Stimulated activated effector memory CD8-positive, alpha-beta T cell treated with anti-CD3 and anti-CD28 coated beads, Interleukin-12 subunit alpha, Interleukin-12 subunit beta, amount 100 ng/mL, for 72 hours (primary cell): ENCODE results near the gene SIPA1L3.
"Not testable (repeated sequence)": the region's sequence is repeated elsewhere in the genome, so short reads cannot be mapped to it uniquely, and the experiment has no call there.

Experiments
- ATAC-seq: fragments of 150-1000 bp; cut with Tn5 transposase; 2 replicates; pipeline ENCODE4 v1.10.0; 2021
- DNase-seq, 2 donors: peaks; one replicate each; pipeline ENCODE4 v3.0.0; 2021 to 2022; ENCODE audit warnings: low spot score in 2 of 2
- H3K27ac Mint-ChIP-seq: one replicate; pipeline ENCODE4 v1.8.0; 2022; ENCODE audit warnings: mild to moderate bottlenecking, mixed read lengths
- H3K36me3 Mint-ChIP-seq: one replicate; pipeline ENCODE4 v1.8.0; 2022; ENCODE audit warnings: mild to moderate bottlenecking, mixed read lengths
- H3K4me1 Mint-ChIP-seq: one replicate; pipeline ENCODE4 v1.8.0; 2022; ENCODE audit warnings: mixed read lengths
- H3K4me3 Mint-ChIP-seq: one replicate; pipeline ENCODE4 v1.8.0; 2022; ENCODE audit warnings: mild to moderate bottlenecking, mixed read lengths
- H3K9me3 Mint-ChIP-seq: one replicate; pipeline ENCODE4 v1.8.0; 2022; ENCODE audit warnings: mixed read lengths

The SIPA1L3 gene

GRCh38 chr19:37906869-37907734 is at the start of gene SIPA1L3:
TSS of gene SIPA1L3 (plus strand) at chr19:37907208. CDS start at chr19:38081566, 174,358 bp downstream.
- Mint-ChIP-seq H3K4me1 (peaks cover 23% of the 10 kb centered on the region), H3K36me3 (no peaks in the 10 kb centered on the region), H3K9me3 (no peaks in the 10 kb centered on the region), H3K4me3 (peak within 1 kb of the TSS; percentile 86), H3K27ac (peak within 1 kb of the TSS; percentile 84)
- DNase-seq (peak; percentile 85 to 93), ATAC-seq (peak; percentile 99)

DNA sequence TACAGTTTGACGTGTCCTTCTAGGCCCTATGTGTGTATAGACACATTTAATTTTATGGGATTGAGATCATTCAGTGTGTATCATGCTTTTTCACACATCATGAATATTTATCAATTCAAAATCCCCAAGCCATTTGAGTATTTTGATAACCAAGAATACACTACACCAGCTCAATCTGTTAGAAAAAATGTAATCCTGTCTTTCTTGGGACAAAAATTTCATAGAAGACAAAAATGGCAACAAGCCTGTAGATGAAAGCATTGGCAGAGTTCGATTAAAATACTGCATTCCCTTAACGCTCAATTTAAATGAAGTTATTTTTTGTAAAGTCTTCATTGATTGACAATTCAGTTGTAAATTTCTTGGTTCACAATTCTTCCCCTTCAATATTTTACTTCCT is 42.5 kb upstream of the SIPA1L3 start:
- Mint-ChIP-seq H3K36me3 (no peaks in the 10 kb centered on the region), H3K9me3 (no peaks in the 10 kb centered on the region), H3K4me1 (no peaks in the 10 kb centered on the region), H3K4me3 (no peak overlapping the region), H3K27ac (no peak overlapping the region)
- no peak for ATAC-seq
- DNase-seq = no peak

GRCh38 chr19:37865930-37866329 is 41.1 kb upstream of the SIPA1L3 start:
- not testable (repeated sequence) for H3K27ac Mint-ChIP-seq, H3K4me1 Mint-ChIP-seq, H3K36me3 Mint-ChIP-seq, H3K4me3 Mint-ChIP-seq, ATAC-seq, H3K9me3 Mint-ChIP-seq, DNase-seq

DNA sequence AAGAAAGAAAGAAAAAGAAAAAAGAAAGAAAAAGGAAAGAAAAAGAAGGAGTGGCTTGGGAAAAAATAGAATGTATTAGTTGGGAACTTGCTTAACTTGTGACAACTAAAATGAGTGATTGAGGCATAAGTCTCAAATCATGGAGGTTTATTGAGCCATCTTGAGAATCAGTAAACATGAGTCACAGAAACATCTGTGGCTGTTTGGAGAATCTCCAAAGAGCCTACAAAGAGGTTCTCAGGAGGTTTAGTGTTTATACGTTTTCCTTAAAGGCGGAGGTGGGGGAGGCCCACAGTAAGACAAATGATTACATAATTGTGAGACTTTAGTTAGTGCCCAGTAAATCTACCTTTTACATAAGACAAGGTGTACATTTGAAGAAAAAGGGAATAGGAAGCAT is 39.2 kb upstream of the SIPA1L3 start:
- ATAC-seq (no peak), DNase-seq (no peak)
- Mint-ChIP-seq H3K9me3 (no peaks in the 10 kb centered on the region), H3K27ac (no peak overlapping the region), H3K4me1 (no peaks in the 10 kb centered on the region), H3K4me3 (no peak overlapping the region), H3K36me3 (no peaks in the 10 kb centered on the region)

DNA sequence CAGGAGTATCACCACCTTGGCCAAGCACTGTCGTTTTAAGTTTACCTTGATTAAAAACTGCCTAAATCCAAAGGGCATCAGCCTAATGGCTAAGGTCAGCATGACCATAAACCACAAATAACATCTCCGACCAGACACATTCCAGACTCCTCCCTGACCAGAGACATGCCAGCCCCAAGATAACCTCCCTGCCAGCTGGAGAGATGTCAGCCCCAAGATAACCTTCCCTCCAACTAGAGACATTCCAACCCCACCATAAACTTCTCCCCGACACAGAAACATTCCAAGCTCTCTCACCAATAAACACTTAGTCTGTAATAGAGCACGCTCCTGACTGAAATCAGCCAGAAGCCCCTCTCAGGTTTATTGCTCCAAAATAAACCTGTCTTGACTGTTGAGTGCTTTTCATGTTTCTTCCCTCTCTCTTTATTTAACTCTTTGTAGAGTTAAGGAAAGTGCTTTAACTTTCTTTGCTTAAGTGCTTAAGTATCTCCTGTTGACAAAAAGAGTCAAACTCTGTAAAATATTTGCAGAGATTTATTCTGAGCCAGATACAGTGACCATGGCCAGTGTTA is 37.2 kb upstream of the SIPA1L3 start:
- no peak for ATAC-seq
- no peaks in the 10 kb centered on the region for H3K9me3 Mint-ChIP-seq
- no peak for DNase-seq
- H3K4me1 Mint-ChIP-seq = no peaks in the 10 kb centered on the region
- H3K36me3 Mint-ChIP-seq = no peaks in the 10 kb centered on the region
- H3K4me3 Mint-ChIP-seq = no peak overlapping the region
- no peak overlapping the region for H3K27ac Mint-ChIP-seq

DNA sequence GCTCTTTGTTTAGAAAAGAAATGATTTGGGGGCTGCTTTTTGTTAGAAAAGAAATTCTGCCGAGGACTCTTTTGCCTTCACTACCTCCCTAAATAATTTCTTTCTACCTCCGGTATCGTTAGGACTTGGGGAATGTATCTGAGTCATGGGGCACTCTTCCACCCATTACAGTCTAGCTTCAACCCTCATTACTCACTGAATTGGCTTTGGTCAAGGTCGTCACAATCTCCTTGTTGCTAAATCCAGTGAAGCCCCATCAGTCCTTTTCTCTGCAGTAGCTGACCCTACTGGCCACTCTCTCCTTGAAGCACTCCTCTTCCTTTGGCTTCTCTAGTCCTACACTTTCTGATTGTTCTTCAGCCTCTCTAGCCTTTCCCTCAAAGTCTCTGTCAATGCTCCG is 34.6 kb upstream of the SIPA1L3 start:
- H3K4me1 Mint-ChIP-seq = no peaks in the 10 kb centered on the region
- no peak overlapping the region for H3K4me3 Mint-ChIP-seq
- ATAC-seq (no peak), DNase-seq (no peak)
- no peaks in the 10 kb centered on the region for H3K9me3 Mint-ChIP-seq
- H3K36me3 Mint-ChIP-seq = no peaks in the 10 kb centered on the region
- no peak overlapping the region for H3K27ac Mint-ChIP-seq

GRCh38 chr19:37874784-37875183 is 32.2 kb upstream of the SIPA1L3 start:
- ATAC-seq = no peak
- no peak overlapping the region for H3K27ac Mint-ChIP-seq
- no peaks in the 10 kb centered on the region for H3K36me3 Mint-ChIP-seq

GRCh38 chr19:37876032-37876431 is 31.0 kb upstream of the SIPA1L3 start:
- Mint-ChIP-seq H3K4me1 (no peaks in the 10 kb centered on the region), H3K36me3 (no peaks in the 10 kb centered on the region), H3K9me3 (no peaks in the 10 kb centered on the region), H3K4me3 (no peak overlapping the region), H3K27ac (no peak overlapping the region)
- DNase-seq = no peak
- ATAC-seq = no peak

More at GRCh38 chr19:37874784-37875183, 32.2 kb upstream of the SIPA1L3 start:
- Mint-ChIP-seq H3K4me3 (no peak overlapping the region), H3K4me1 (no peaks in the 10 kb centered on the region), H3K9me3 (no peaks in the 10 kb centered on the region)
- DNase-seq = no peak

- H3K4me1 Mint-ChIP-seq = no peaks in the 10 kb centered on the region
- H3K4me3 Mint-ChIP-seq = no peak overlapping the region
- no peak for ATAC-seq
- H3K27ac Mint-ChIP-seq = no peak overlapping the region
- H3K9me3 Mint-ChIP-seq = peaks cover 7% of the 10 kb centered on the region
- no peak for DNase-seq
- no peaks in the 10 kb centered on the region for H3K36me3 Mint-ChIP-seq
These were observed 29.9 kb upstream of the SIPA1L3 start for GRCh38 chr19:37877147-37877546.

DNA sequence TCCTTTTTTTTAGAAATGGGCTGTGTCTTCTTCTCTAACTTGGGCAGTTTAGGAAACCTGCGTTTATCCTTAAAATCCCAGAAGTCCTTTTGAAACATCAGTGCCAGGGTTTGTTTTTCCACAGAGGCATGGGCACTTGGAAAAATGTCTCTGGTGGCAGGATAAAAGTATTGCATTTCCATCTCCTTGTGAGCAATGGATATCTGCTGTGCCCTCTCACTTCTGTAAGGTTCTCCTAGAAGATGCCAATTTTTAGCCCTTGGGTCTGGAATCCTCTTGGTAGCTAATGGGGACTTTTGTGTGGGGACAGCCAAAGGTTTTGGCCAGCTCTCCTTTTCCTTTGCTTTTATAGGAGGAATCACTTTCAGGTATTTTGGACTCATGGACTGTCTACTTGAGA is 21.6 kb upstream of the SIPA1L3 start:
- no peak for ATAC-seq
- DNase-seq = no peak
- no peaks in the 10 kb centered on the region for H3K36me3 Mint-ChIP-seq
- no peak overlapping the region for H3K4me3 Mint-ChIP-seq
- no peak overlapping the region for H3K27ac Mint-ChIP-seq
- peaks cover 9% of the 10 kb centered on the region for H3K9me3 Mint-ChIP-seq
- H3K4me1 Mint-ChIP-seq = no peaks in the 10 kb centered on the region

- H3K36me3 Mint-ChIP-seq = no peaks in the 10 kb centered on the region
- H3K27ac Mint-ChIP-seq = no peak overlapping the region
- ATAC-seq (no peak), DNase-seq (no peak)
- no peak overlapping the region for H3K4me3 Mint-ChIP-seq
- H3K4me1 Mint-ChIP-seq = no peaks in the 10 kb centered on the region
- H3K9me3 Mint-ChIP-seq = peaks cover 6% of the 10 kb centered on the region
These were observed 20.4 kb upstream of the SIPA1L3 start for GRCh38 chr19:37886571-37886970.

DNA sequence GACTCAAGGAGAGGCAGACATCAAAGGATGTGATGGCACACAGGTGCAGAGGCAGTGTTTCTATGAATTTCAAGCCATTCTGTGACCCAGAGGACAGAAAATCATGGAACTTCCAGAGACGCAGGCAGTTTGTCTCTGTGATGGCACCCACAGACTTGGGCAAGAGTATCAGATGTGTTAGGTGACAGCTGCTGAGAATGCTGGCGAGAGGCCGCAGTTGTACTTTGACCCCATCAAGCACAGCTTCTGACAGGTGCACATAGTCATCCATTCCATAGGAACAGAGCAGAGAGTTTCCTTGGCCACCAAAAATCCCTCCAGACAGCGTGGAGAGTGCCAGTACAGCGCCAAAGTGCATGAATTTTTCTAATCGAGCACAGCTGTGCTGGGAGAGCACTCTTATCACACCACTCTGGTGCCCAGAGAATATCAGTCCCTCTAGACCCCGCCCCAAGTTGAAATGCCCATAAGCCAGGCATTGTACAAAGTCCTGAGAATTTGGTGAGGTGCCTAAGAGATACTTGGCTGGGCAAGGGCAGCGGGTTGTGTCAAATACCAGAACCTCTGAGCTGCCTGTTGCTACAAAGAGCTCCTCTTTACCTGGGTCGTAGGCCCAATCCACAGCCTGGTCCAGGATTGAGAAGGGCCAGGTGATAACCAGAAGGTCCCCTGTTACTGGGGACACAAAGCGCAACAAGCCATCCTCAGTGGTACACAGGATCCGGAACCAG is 13.0 kb upstream of the SIPA1L3 start:
- Mint-ChIP-seq H3K4me1 (no peaks in the 10 kb centered on the region), H3K36me3 (no peaks in the 10 kb centered on the region), H3K27ac (no peak overlapping the region), H3K9me3 (no peaks in the 10 kb centered on the region), H3K4me3 (no peak overlapping the region)
- ATAC-seq (no peak), DNase-seq (no peak)

GRCh38 chr19:37896180-37896579 is 10.8 kb upstream of the SIPA1L3 start:
- no peaks in the 10 kb centered on the region for H3K9me3 Mint-ChIP-seq
- no peaks in the 10 kb centered on the region for H3K4me1 Mint-ChIP-seq
- no peak for DNase-seq
- H3K4me3 Mint-ChIP-seq = no peak overlapping the region
- H3K27ac Mint-ChIP-seq = no peak overlapping the region
- no peak for ATAC-seq
- H3K36me3 Mint-ChIP-seq = no peaks in the 10 kb centered on the region

DNA sequence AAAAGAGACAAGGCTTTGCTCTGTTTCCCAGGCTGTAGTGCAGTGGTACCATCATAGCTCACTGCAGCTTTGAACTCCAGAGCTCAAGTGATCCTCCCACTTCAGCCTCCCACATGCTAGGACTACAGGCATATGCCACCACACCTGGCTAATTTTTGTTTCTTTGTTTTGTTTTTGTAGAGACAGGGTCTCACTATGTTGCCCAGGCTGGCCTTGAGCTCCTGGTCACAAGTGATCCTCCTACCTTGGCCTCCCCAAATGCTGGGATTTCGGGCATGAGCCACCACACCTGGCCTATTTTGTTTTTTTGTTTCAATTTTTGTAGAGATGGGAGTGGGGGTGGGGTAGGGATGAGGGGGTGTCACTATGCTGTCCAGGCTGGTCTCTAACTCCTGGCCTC is 7.6 kb upstream of the SIPA1L3 start:
- Mint-ChIP-seq H3K4me3 (no peak overlapping the region), H3K9me3 (no peaks in the 10 kb centered on the region), H3K36me3 (no peaks in the 10 kb centered on the region), H3K4me1 (no peaks in the 10 kb centered on the region), H3K27ac (no peak overlapping the region)
- ATAC-seq (no peak), DNase-seq (no peak)

- ATAC-seq (no peak), DNase-seq (no peak)
- Mint-ChIP-seq H3K36me3 (no peaks in the 10 kb centered on the region), H3K9me3 (no peaks in the 10 kb centered on the region), H3K4me1 (no peaks in the 10 kb centered on the region), H3K27ac (no peak overlapping the region), H3K4me3 (no peak overlapping the region)
These were observed 7.0 kb upstream of the SIPA1L3 start for GRCh38 chr19:37899966-37900365.

DNA sequence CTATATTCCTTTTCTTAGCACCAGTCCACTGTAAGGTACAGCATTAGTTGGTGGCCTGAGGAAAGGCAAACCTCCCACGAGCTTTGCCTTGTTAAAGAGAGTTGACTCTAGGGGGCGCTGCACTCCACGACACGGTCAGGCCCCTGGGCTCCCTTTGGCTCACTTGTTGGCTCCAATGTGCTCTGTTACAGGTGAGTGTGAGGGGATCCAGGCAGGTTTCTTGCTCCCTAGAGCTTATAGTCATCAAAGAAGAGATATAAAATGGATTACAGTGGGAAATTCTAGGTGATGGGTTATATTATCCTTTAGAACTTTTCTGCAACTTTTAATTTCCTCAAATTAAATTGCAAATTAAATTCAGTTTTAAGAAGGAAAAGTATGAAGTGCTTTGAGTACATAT is 4.3 kb upstream of the SIPA1L3 start:
- H3K27ac Mint-ChIP-seq = no peak overlapping the region

More for the DNA sequence above, 4.3 kb upstream of the SIPA1L3 start:
- ATAC-seq (peak; percentile 42), DNase-seq (peak; percentile 80 to 89)
- Mint-ChIP-seq H3K4me3 (no peak overlapping the region), H3K4me1 (peaks cover 4% of the 10 kb centered on the region), H3K36me3 (no peaks in the 10 kb centered on the region), H3K9me3 (no peaks in the 10 kb centered on the region)
